WTC11 (cell line): Measurements from ENCODE around the gene KCNJ11. TPM values are rescaled to one million over a fixed set of nuclear protein-coding genes. Genes with fewer than 3 reads are reported as not detected.

Experiments
- ATAC-seq: fragments of 200-7000 bp; cut with Tn5 transposase; 2 replicates; pipeline ENCODE4 v1.10.0; 2021; ENCODE audit warnings: mild to moderate bottlenecking, moderate library complexity
- CTCF ChIA-PET: fragments of 300-600 bp; sonication (Branson Sonifier 250); formaldehyde crosslinking; loops from one replicate; lab custom pipeline; 2021; ENCODE audit warnings: antibody characterized with exemption; lab: Charles Lee
- POLR2A ChIA-PET: fragments of 350-600 bp; sonication (Branson Sonifier 250); formaldehyde crosslinking; loops from one replicate; lab custom pipeline; 2021; ENCODE audit warnings: antibody characterized with exemption; lab: Charles Lee
- DNase-seq: peaks from one replicate; pipeline ENCODE4 v3.0.0; 2021; ENCODE audit warnings: low spot score
- H3K27ac Mint-ChIP-seq: 2 replicates; pipeline ENCODE4 v1.8.0; 2021; ENCODE audit warnings: mixed read lengths
- H3K27me3 Mint-ChIP-seq: 2 replicates; pipeline ENCODE4 v1.8.0; 2021; ENCODE audit warnings: low read depth, mild to moderate bottlenecking, moderate library complexity, mixed read lengths
- H3K36me3 Mint-ChIP-seq: 2 replicates; pipeline ENCODE4 v1.8.0; 2021; ENCODE audit warnings: mixed read lengths
- H3K4me1 Mint-ChIP-seq: 2 replicates; pipeline ENCODE4 v1.8.0; 2022; ENCODE audit warnings: mixed read lengths
- H3K4me3 Mint-ChIP-seq: 2 replicates; pipeline ENCODE4 v1.8.0; 2021; ENCODE audit warnings: mild to moderate bottlenecking, moderate library complexity, mixed read lengths
- H3K9me3 Mint-ChIP-seq: 2 replicates; pipeline ENCODE4 v1.8.0; 2021; ENCODE audit warnings: mixed read lengths
- ATF6 ChIP-seq: sonication (generic); formaldehyde crosslinking; IDR thresholded peaks from 2 replicates; pipeline ENCODE4 v1.8.1; 2023; ENCODE audit warnings: mild to moderate bottlenecking, missing genetic modification reagents
- CREB1 ChIP-seq: sonication (generic); formaldehyde crosslinking; IDR thresholded peaks from 2 replicates; pipeline ENCODE4 v1.8.0; 2023; ENCODE audit warnings: mild to moderate bottlenecking, missing genetic modification reagents
- E2F5 ChIP-seq: sonication (generic); formaldehyde crosslinking; IDR thresholded peaks from 2 replicates; pipeline ENCODE4 v1.8.1; 2022; ENCODE audit warnings: mild to moderate bottlenecking, moderate library complexity, missing genetic modification reagents
- EMX1 ChIP-seq: fragments of 250-450 bp; sonication (Bioruptor Pico); IDR thresholded peaks from 2 replicates; pipeline ENCODE4 v1.8.0; 2021; ENCODE audit warnings: mild to moderate bottlenecking
- ETV6 ChIP-seq: sonication (generic); formaldehyde crosslinking; IDR thresholded peaks from 2 replicates; pipeline ENCODE4 v1.8.1; 2022; ENCODE audit warnings: mild to moderate bottlenecking, missing genetic modification reagents
- GABPB1 ChIP-seq: sonication (generic); formaldehyde crosslinking; IDR thresholded peaks from 2 replicates; pipeline ENCODE4 v1.8.1; 2023; ENCODE audit warnings: mild to moderate bottlenecking, missing genetic modification reagents
- GTF2I ChIP-seq: fragments of 250-450 bp; sonication (Bioruptor Pico); conservative IDR thresholded peaks from 2 replicates; pipeline ENCODE4 v1.4.0; 2021; ENCODE audit warnings: mild to moderate bottlenecking
- HMGA2 ChIP-seq: fragments of 250-450 bp; sonication (Bioruptor Pico); IDR thresholded peaks from 2 replicates; pipeline ENCODE4 v1.4.0; 2021; ENCODE audit warnings: mild to moderate bottlenecking, moderate library complexity
- KAT7 ChIP-seq: sonication (generic); formaldehyde crosslinking; IDR thresholded peaks from 2 replicates; pipeline ENCODE4 v1.8.1; 2023; ENCODE audit warnings: missing genetic modification reagents, mild to moderate bottlenecking, borderline replicate concordance
- NFE2L1 ChIP-seq: sonication (generic); formaldehyde crosslinking; IDR thresholded peaks from 2 replicates; pipeline ENCODE4 v1.8.1; 2023; ENCODE audit warnings: missing genetic modification reagents
- NFYB ChIP-seq: sonication (generic); formaldehyde crosslinking; conservative IDR thresholded peaks from 2 replicates; pipeline ENCODE4 v1.8.0; 2022; ENCODE audit warnings: low read depth, missing genetic modification reagents
- PRDM15 ChIP-seq: sonication (generic); formaldehyde crosslinking; IDR thresholded peaks from 2 replicates; pipeline ENCODE4 v1.8.0; 2022; ENCODE audit warnings: missing genetic modification reagents
- PRRX2 ChIP-seq: fragments of 250-450 bp; sonication (Bioruptor Pico); IDR thresholded peaks from 2 replicates; pipeline ENCODE4 v1.8.0; 2021; ENCODE audit warnings: mild to moderate bottlenecking
- RORB ChIP-seq: fragments of 250-450 bp; sonication (Bioruptor Pico); IDR thresholded peaks from 2 replicates; pipeline ENCODE4 v1.9.0; 2021; ENCODE audit warnings: mild to moderate bottlenecking
- SOX15 ChIP-seq: fragments of 250-450 bp; sonication (Bioruptor Pico); IDR thresholded peaks from 2 replicates; pipeline ENCODE4 v1.9.0; 2021; ENCODE audit warnings: mild to moderate bottlenecking
- SP1 ChIP-seq: sonication (generic); formaldehyde crosslinking; conservative IDR thresholded peaks from 2 replicates; pipeline ENCODE4 v1.8.1; 2022; ENCODE audit warnings: missing genetic modification reagents
- ZNF281 ChIP-seq: sonication (generic); formaldehyde crosslinking; IDR thresholded peaks from 2 replicates; pipeline ENCODE4 v1.8.0; 2023; ENCODE audit warnings: mild to moderate bottlenecking, missing genetic modification reagents
- ZNF512 ChIP-seq: sonication (generic); formaldehyde crosslinking; IDR thresholded peaks from 2 replicates; pipeline ENCODE4 v1.8.1; 2022; ENCODE audit warnings: missing genetic modification reagents, borderline replicate concordance
- ZNF532 ChIP-seq: fragments of 250-450 bp; sonication (Bioruptor Pico); IDR thresholded peaks from 2 replicates; pipeline ENCODE4 v1.9.0; 2021; ENCODE audit warnings: mild to moderate bottlenecking, borderline replicate concordance
- total RNA-seq: library from RNA; stranded (reverse); gene quantifications from 3 replicates; pipeline ENCODE4 v1.2.3, GENCODE V29; 2021

Gene KCNJ11
- total RNA-seq, 1 experiment from 2014 or later, result 8.2 TPM

GRCh38 chr11:17418444-17419081, 30.1 kb upstream of the KCNJ11 start (continued):
- no peak for TF ChIP-seq SOX15
- no peak for TF ChIP-seq ZNF281 (CRISPR knock-in tag)
- TF ChIP-seq CREB1 (CRISPR knock-in tag), result no peak
- no peak for TF ChIP-seq GTF2I
- no peak for TF ChIP-seq EMX1 (CRISPR knock-in tag)
- no peak for TF ChIP-seq ZNF512 (CRISPR knock-in tag)
- no peak for TF ChIP-seq PRRX2 (CRISPR knock-in tag)
- TF ChIP-seq GABPB1 (CRISPR knock-in tag), result no peak
- TF ChIP-seq ETV6 (CRISPR knock-in tag), result no peak
- no peak for TF ChIP-seq ATF6 (CRISPR knock-in tag)
- no peak for TF ChIP-seq KAT7

- Mint-ChIP-seq H3K27me3 (no peaks in the 10 kb centered on the region; the same call in 1 of the 2 replicates), H3K4me3 (no peak overlapping the region), H3K4me1 (peaks cover 19% of the 10 kb centered on the region), H3K9me3 (no peaks in the 10 kb centered on the region), H3K27ac (no peak overlapping the region), H3K36me3 (no peaks in the 10 kb centered on the region)
- no peak for DNase-seq
- ATAC-seq, result no peak
- CTCF ChIA-PET, result no interaction called here
- POLR2A ChIA-PET, result no interaction called here
- TF ChIP-seq SP1 (CRISPR knock-in tag), result no peak
- TF ChIP-seq PRDM15, result no peak
- no peak for TF ChIP-seq NFYB
- no peak for TF ChIP-seq ZNF532 (CRISPR knock-in tag)
- no peak for TF ChIP-seq E2F5 (CRISPR knock-in tag)
- no peak for TF ChIP-seq ATF6 (CRISPR knock-in tag)
- TF ChIP-seq GTF2I, result no peak
- no peak for TF ChIP-seq PRRX2 (CRISPR knock-in tag)
- no peak for TF ChIP-seq HMGA2 (CRISPR knock-in tag)
- no peak for TF ChIP-seq KAT7
- TF ChIP-seq NFE2L1, result no peak
- no peak for TF ChIP-seq RORB (CRISPR knock-in tag)
Measured at GRCh38 chr11:17416492-17416891, 28.0 kb upstream of the KCNJ11 start.
